GM19193 (cell line): ENCODE results near the gene AP4B1.

Experiments
- POLR2A ChIP-seq: IDR thresholded peaks from 4 replicates; pipeline ENCODE4 v1.6.1; 2011; ENCODE audit not compliant: insufficient read depth, insufficient read length; ENCODE audit errors: extremely low read depth

Gene AP4B1

DNA sequence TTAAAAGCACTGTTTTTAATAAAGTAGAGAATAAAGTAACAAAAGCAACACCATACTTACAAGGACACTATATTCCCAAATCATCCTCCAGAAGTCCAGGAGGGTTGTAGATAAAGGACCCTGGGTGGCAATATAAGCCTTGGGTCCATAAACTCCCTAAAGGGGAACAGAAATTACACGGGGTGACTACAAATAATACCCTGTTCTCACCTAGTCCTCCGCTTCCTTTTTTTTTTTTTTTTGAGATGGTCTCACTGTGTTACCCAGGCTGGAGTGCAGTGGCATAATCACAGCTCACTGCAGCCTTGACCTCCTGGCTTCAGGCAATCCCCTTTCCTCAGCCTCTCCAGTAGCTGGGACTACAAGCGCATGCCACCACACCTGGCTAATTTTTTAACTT is 46.2 kb downstream of the AP4B1 start:
- no peak for TF ChIP-seq POLR2A

DNA sequence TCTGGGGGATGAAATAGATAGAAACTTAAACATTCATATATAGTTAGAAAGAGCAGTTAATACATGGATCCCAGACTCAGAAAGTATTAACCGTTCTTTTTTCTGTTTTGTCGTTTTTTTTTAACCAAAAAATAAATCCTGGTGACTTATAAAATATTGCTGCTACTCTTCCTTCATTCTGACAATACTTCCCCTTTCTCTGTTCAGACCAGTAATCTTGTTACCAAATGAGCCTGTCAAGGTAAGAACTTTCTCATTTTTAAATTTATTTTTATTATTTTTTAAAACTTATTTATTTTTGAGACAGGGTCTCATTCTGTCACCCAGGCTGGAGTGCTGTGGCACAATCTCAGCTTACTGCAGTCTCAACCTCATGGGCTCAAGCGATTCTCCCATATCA is 46.8 kb downstream of the AP4B1 start:
- no peak for TF ChIP-seq POLR2A

DNA sequence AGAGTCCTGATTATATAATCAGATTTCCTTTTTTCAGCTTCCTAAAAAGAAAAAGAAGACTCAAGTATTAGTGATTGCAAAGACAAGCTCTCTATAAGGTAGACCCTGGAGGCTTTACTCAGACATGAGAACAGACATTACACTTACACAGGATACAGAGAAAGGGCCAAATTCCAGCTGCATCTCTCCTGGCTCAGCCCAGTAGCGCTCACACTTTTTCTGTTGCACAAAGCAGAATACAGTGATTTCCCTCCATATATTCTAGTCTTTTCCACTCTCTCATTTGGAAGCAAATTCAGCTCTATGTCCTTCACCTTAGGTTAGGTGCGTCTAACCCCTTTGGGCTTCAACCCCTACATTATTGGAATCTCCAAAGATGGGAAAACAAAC is 48.2 kb downstream of the AP4B1 start:
- no peak for TF ChIP-seq POLR2A

DNA sequence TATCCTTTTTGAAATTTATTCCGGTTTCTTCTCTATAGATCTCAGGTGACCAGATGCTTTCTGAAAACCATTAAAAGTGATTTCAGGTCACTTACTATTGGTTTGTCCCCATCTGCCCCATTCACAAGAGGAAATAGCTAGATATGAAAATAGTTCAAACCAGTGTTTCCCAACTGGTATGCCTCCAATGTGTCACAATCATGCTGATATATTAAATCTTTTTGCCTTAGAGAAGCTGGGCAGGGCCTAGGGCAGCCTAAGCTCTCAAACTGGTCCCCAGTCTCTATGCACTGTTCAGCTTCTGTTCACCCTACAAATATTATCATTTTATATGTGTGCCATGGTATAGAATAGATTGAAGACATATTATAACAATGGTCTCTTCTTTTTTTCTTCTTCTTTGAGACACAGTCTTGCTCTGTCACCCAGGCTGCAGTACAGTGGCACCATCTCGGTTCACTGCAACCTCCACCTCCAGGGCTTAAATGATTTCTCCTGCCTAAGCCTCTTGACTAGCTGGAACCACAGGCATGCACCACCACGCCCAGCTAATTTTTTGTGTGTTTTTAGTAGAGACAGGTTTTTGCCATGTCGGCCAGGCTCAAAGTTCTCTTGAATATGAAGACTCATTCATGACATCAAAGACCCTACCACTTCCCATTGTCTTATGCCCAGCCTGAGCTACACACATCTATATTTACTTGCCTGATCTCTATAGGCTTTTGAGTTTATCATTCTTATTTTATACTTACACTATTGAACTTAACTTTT is 48.8 kb downstream of the AP4B1 start:
- no peak for TF ChIP-seq POLR2A

DNA sequence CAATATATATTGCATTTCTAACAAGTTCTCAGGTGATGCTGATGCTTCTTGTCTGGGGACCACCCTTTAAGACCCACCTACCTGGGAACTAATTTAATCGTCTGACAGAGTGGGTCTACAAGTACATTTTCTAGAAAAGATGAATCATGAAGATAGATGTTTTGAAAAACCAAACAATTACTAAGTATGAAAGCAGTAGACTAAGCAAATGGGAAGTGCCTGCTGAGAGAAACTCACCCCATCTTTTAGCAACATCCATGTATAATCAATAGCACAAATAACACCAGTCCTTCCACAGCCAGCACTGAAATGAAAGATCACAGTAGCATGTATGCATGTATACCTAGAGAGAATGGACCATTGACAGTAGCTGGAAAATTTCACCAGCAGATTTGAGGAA is 50.4 kb downstream of the AP4B1 start:
- TF ChIP-seq POLR2A, result no peak

DNA sequence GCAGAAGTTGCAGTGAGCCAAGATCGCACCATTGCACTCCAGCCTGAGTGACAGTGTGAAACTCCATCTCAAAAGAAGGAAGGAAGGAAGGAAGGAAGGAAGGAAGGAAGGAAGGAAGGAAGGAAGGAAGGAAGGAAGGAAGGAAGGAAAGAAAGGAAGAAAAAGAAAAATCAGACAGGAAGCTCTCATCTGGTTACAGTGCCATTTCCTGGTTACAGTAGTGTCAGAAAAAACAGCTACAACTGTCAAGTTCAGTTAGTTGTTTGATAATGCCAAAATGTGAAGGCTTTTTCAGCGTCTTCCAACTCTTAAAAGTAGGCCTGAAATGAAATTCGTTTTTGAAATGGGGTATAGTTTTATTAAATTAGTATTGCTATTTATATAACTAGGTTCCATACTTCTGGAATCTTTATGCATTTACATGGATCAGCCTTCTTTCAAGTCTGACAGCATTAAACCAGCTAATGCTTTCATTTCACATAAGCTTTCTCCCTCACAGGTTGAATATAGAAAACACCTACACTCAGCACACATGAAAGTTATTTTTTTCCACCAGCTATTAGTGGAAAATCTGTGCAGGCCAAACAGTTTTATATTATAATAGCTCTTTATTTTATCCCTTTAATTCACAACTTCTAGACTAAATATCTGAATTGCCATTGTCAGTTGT is 54.3 kb downstream of the AP4B1 start:
- TF ChIP-seq POLR2A, result no peak

DNA sequence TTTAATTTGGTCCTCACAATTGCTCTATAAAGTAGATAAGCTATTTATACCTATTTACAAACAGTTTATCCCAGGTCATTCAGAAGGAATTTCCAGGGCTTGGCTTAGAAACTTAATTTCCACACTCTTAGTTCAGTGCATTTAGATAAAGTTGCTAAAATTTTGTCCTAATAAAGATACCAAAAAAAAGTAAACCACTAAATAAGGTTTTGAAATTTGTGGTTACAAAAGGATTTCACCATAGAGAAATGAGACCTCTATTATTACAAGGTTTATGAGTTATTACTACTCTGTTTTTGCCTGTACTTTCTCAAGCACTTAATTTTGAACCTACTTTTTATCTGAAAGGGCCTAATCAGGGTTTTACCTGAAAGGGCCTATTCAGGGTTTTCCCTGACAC is 55.5 kb downstream of the AP4B1 start:
- no peak for TF ChIP-seq POLR2A

DNA sequence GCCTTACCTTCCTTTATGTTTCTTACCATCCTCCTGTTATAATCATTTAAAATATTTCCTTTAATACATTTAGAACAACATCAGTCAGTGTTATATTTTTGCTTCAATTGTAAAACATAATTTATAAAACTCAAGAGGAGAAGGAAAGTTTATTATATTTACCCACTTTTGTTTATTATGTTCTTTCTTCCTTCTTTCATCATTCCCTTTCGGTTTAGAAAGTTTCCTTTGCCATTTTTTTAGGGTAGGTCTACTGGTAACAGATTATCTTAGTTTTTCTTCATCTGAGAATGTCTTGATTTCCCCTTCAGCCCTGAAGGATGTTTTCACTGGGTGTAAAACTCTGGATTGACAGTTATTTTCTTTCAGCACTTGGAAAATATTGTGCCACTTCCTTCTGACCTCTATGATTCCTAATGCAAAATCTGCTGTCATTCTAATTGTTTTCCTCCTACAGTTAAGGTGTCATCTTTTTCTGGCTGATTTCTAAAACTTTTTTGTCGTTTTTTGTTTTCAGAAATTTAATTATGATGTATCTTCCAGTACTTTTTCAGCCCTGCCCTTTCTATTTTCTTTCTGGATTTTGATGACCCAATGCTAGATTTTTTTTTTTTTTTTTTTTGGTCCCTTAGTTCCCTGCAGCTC is 58.1 kb downstream of the AP4B1 start:
- TF ChIP-seq POLR2A, result no peak
